ENCODE results near the gene CLHC1.

GRCh38 chr2:55236992-55237543 lies 5.0 kb upstream of the CLHC1 start:
- TF ChIP-seq, protein P1, sequence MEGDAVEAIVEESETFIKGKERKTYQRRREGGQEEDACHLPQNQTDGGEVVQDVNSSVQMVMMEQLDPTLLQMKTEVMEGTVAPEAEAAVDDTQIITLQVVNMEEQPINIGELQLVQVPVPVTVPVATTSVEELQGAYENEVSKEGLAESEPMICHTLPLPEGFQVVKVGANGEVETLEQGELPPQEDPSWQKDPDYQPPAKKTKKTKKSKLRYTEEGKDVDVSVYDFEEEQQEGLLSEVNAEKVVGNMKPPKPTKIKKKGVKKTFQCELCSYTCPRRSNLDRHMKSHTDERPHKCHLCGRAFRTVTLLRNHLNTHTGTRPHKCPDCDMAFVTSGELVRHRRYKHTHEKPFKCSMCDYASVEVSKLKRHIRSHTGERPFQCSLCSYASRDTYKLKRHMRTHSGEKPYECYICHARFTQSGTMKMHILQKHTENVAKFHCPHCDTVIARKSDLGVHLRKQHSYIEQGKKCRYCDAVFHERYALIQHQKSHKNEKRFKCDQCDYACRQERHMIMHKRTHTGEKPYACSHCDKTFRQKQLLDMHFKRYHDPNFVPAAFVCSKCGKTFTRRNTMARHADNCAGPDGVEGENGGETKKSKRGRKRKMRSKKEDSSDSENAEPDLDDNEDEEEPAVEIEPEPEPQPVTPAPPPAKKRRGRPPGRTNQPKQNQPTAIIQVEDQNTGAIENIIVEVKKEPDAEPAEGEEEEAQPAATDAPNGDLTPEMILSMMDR (IDR thresholded peaks at IDR 0.05) = no peak
- TF ChIP-seq POLR2A (IDR thresholded peaks at IDR 0.05) (no peak), EP300 (IDR thresholded peaks at IDR 0.05) (no peak)

All from suprapubic skin (tissue), 3 donors.